GM12872 (cell line): ENCODE results near the gene SARS1.
A peak's percentile ranks its signal among the peaks of the same experiment; 100 is the strongest.

ENCODE experiments used
- CTCF ChIP-seq: IDR thresholded peaks from 3 replicates; pipeline ENCODE4 v1.5.1; 2011; ENCODE audit warnings: low read depth, mild to moderate bottlenecking, low read length, moderate library complexity; ENCODE audit not compliant: insufficient read depth

The SARS1 gene

DNA sequence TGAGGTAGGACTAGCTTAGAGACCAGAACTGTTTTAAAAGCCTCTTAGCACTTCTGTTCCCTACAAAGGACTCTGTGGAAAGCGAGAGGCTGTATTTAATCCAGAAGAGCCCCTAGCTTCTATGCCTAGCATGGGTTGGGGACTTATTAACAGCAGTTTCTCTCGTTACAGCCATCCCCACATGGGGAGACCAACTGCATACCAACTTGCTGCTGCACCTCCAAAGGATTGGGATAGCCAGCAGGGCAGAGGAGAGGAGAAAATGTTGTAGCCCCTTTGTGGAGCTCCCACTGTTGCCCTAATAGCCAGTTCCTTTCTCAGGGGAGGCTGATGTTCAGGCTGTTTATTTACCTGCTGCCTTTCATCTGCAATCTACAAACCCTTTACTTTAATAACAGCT is 24.7 kb downstream of the SARS1 start:
- TF ChIP-seq CTCF, result no peak

GRCh38 chr1:109239047-109239408 is 25.3 kb downstream of the SARS1 start:
- no peak for TF ChIP-seq CTCF

DNA sequence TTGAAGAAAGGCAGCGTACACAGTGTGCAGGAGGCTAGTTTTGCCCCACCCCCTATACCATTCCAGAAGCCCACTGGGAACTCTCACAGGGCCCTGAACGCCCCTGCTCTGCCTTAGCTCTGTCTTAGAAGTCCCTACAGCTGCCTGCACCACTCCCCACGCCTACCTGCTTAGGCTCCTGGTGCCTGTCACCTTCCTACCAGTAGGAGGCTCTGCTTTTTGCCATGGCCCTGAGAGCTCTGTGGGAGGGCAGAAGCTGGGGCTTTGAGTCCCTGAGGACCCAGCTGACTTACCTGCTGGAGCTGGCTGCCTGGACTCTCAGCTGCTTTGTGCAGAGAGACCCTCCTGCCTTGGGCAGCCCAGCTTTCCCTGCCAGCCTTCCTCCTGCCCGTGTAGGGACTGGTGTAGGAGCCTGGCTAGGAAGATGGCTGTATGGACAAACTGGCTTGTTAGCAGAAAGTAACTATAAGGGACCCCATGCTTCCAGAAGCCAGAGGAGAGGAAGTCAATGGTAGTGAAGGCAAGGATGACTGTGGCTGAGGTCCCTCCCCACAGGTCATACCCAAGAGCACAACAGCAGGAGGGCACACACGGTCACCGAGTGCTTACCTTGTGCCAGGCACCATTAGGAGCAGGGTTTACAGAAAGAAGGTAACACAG is 25.8 kb downstream of the SARS1 start:
- peak; percentile 70 for TF ChIP-seq CTCF

- TF ChIP-seq CTCF, result no peak
These were observed 26.7 kb downstream of the SARS1 start for GRCh38 chr1:109240158-109241152.

- TF ChIP-seq CTCF, result no peak
These were observed 27.6 kb downstream of the SARS1 start for GRCh38 chr1:109241344-109241743.

DNA sequence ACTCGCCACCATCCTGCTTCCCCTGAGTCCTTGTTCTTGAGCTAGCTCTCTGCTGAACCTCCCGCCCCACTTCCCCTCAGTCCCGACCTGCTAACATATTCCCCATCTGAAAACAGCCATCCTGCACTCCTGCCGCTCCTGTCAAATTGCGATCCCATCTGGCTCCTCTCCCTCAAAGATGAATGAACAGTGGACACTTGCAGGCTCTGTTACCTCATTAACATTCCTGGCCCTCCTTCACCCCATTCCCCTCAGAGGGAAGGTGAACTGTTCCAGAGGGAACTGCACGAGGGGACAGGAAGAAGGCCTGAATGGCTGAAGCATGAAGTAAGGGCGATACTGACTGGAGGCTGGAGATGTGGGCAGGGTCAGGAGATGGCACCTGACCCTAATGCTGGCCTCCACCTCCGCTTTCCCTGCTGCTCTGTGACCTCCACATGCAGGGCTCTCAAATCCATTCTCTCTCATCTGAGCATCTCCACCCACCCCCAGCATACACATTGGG is 28.2 kb downstream of the SARS1 start:
- no peak for TF ChIP-seq CTCF

DNA sequence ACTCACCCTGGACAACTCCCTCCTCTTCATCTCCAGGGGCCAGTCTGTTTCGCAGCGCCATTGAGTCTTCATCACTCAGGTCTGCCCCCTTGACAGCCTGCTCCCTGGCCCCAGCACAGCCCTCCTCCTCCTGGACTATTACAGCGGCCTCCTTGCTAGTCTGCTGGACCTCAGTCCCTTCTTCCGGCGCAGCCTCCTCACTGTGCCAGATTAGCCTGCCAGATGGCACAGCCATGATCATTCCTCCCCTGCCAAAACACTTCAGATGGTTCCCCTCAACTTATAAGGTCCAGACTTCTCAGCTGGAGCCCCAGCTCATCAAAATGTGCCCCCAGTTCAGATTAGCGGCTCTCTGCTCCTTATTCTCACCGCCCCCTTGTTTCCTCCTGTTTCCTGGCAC is 28.7 kb downstream of the SARS1 start:
- no peak for TF ChIP-seq CTCF
